Pancreas (tissue), 10 donors: ENCODE results near the gene LRRC25. TPM values are rescaled to one million over a fixed set of nuclear protein-coding genes. Genes with fewer than 3 reads are reported as not detected.

ENCODE experiments used
- ATAC-seq, 4 donors: fragments of 200-7000 bp; cut with Tn5 transposase; one replicate each; pipeline versions ENCODE4 v1.8.0 to v1.9.1; 2020; ENCODE audit warnings: mild to moderate bottlenecking in 4 of 4, moderate library complexity in 4 of 4
- DNase-seq, 6 donors: peaks; one replicate each; pipeline ENCODE4 v3.0.0-alpha.2; 2020
- FAIRE-seq: peaks from 2 replicates; lab custom pipeline; 2012; peaks lifted over from hg19 to GRCh38; lab: Jason Lieb, UNC
- H3K27ac ChIP-seq, 4 donors: fragments of 200-600 bp; sonication (generic); 1 replicate in 3 of 4; 2 replicates in 1 of 4; pipeline versions ENCODE4 v1.5.0 to v1.8.0; 2020
- H3K27me3 ChIP-seq, 4 donors: fragments of 200-600 bp; one replicate each; pipeline ENCODE4 v1.8.0; 2021
- H3K36me3 ChIP-seq, 3 donors: fragments of 200-600 bp; sonication (generic) in 1 of 3; one replicate each; pipeline versions ENCODE4 v1.5.0 to v1.8.0; 2020 to 2021
- H3K4me1 ChIP-seq, 3 donors: fragments of 200-600 bp; one replicate each; pipeline ENCODE4 v1.8.0; 2021
- H3K4me3 ChIP-seq, 4 donors: fragments of 200-600 bp; sonication (generic) in 2 of 4; one replicate each; pipeline versions ENCODE4 v1.5.0 to v1.8.0; 2020 to 2021
- H3K9me3 ChIP-seq, 4 donors: fragments of 200-600 bp; one replicate each; pipeline ENCODE4 v1.8.0; 2021
- WGBS, 2 donors: extraction: QIAGEN DNeasy Blood & Tissue Kit; methylation state at CpG; one replicate each; pipeline ENCODE4 v1.1.7; 2013; 5-methylcytosine and 5-hydroxymethylcytosine counted together
- intact Hi-C, 3 donors: fragments of 100-400 bp; cut with DNase I; formaldehyde crosslinking; loops; one replicate each; pipeline versions ENCODE4 v1.11.1 to v1.14.2; 2022
- polyA plus RNA-seq, 2 donors: library from polyadenylated mRNA; stranded (reverse); fragments of 200-250 nt; gene quantifications; one replicate each; pipeline ENCODE4 v1.2.3, GENCODE V29; 2013
- total RNA-seq, 6 donors: library from RNA; stranded (reverse); fragmentation: NEBNext Ultra II Directional in 4 of 6; extraction: Animal tissue kit (Norgen Biotek cat#: 25700) in 4 of 6; gene quantifications; one replicate each; pipeline versions ENCODE4 v1.2.1 to v1.2.4, GENCODE V29; 2021 to 2023
- TF ChIP-seq, protein P1 (sequence below), 4 donors: fragments of 200-600 bp; sonication (generic) in 3 of 4; IDR thresholded peaks; one replicate each; pipeline versions ENCODE4 v1.5.0 to v1.8.0; 2021; ENCODE audit warnings: antibody characterized with exemption in 4 of 4
- donor health status: healthy with polysubstance abuse.
- donor health status: DM: no; HTN: no; CAD: no; lungs with moderate emphysema.
- donor health status: DM: no; HTN: no; CAD: no.
- donor health status: control.
- donor health status: control.
- donor health status: Bipolar disorder and iron deficiency.
- donor health status: DM: yes; HTN: yes; CAD: no.
- donor health status: DM: no; HTN: no; CAD: no.
- donor health status: DM: no; HTN: no; CAD: no.
- donor health status: DM: yes; HTN: yes; CAD: no.

LRRC25 gene
- total and polyA plus RNA-seq, 8 donors: 0.14 to 6.1 (median 0.97) TPM

DNA sequence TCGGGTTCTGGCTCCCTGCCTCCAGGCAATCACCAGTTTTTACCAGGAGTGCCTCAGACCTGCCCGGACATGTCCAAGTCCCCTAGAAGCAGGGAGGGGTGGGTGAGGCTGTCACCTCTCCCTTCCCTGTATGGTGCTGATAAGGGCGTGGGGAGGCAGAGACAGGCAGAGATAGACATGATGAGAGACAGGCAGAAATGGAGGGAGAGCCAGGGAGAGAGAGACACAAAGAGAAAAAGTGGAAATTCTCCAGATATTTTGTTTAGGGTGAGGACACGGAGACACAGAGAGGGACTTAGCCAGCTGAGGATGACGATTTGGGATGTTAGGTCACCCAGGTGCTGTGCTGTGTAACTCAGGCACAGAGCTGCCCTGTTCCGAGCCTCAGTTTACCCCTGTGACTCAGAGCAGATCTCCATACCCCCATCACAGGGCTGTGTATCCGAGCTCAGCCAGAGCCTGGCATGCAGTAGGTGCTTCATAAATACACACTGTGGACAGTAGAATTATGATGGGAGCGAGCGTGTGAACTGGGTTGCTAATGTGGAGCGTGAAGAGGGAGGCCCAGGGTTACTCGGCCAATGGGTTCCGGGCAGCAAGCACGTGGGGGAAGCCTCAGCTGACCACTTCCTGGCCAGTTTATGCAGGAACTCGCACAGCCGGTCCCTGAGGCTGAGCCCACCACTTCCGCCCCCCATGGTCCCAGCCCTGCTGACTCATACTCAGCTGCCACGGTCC, 23.4 kb downstream of the LRRC25 start:
- TF ChIP-seq, protein P1, sequence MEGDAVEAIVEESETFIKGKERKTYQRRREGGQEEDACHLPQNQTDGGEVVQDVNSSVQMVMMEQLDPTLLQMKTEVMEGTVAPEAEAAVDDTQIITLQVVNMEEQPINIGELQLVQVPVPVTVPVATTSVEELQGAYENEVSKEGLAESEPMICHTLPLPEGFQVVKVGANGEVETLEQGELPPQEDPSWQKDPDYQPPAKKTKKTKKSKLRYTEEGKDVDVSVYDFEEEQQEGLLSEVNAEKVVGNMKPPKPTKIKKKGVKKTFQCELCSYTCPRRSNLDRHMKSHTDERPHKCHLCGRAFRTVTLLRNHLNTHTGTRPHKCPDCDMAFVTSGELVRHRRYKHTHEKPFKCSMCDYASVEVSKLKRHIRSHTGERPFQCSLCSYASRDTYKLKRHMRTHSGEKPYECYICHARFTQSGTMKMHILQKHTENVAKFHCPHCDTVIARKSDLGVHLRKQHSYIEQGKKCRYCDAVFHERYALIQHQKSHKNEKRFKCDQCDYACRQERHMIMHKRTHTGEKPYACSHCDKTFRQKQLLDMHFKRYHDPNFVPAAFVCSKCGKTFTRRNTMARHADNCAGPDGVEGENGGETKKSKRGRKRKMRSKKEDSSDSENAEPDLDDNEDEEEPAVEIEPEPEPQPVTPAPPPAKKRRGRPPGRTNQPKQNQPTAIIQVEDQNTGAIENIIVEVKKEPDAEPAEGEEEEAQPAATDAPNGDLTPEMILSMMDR (IDR thresholded peaks at IDR 0.05): no peak
- FAIRE-seq (no peak), DNase-seq (peak; percentile 85 to 91 (median 88)), ATAC-seq (peak; percentile 66 to 85 (median 73))
- intact Hi-C loops: no loop called here
- WGBS, 2 donors: 30 to 34% methylated on average over 16 to 17 of the region's 17 CpGs
- H3K9me3 ChIP-seq: no peaks in the 10 kb centered on the region
- no peaks in the 10 kb centered on the region for H3K27me3 ChIP-seq
- peak overlapping the region; percentile 39 to 93 (median 80) for H3K27ac ChIP-seq
- peaks cover 32 to 47% (median 41%) of the 10 kb centered on the region in 3 donors for H3K4me1 ChIP-seq
- no peaks in the 10 kb centered on the region for H3K36me3 ChIP-seq
- H3K4me3 ChIP-seq: no peak overlapping the region

GRCh38 chr19:18373407-18373891, 24.0 kb downstream of the LRRC25 start:
- WGBS, 2 donors: 69 to 70% methylated on average over 4 of the region's 4 CpGs
- no peak for FAIRE-seq
- intact Hi-C loops: no loop called here

GRCh38 chr19:18368504-18369222, 28.8 kb downstream of the LRRC25 start:
- FAIRE-seq: no peak
- Histone ChIP-seq H3K27ac (peak overlapping the region; percentile 28 to 85 (median 62)), H3K36me3 (no peaks in the 10 kb centered on the region), H3K9me3 (no peaks in the 10 kb centered on the region), H3K27me3 (no peaks in the 10 kb centered on the region), H3K4me1 (peaks cover 19 to 33% (median 25%) of the 10 kb centered on the region in 3 donors), H3K4me3 (no peak overlapping the region)
- peak; percentile 48 to 71 (median 59) for ATAC-seq
- intact Hi-C loops: no loop called here
- WGBS, 2 donors: 71 to 76% methylated on average over 15 of the region's 15 CpGs
- DNase-seq: peak in 4 of 6 donors; percentile 66 to 81 (median 76)
- TF ChIP-seq, protein P1 (IDR thresholded peaks at IDR 0.05): no peak

More at GRCh38 chr19:18373407-18373891, 24.0 kb downstream of the LRRC25 start:
- Histone ChIP-seq H3K27me3 (no peaks in the 10 kb centered on the region), H3K36me3 (no peaks in the 10 kb centered on the region), H3K9me3 (no peaks in the 10 kb centered on the region), H3K27ac (peak overlapping the region in 3 of 4 donors; percentile 71 to 93 (median 88)), H3K4me1 (peaks cover 32 to 47% (median 41%) of the 10 kb centered on the region in 3 donors), H3K4me3 (no peak overlapping the region)
- ATAC-seq (no peak), DNase-seq (no peak)
- TF ChIP-seq, protein P1 (IDR thresholded peaks at IDR 0.05): no peak

- Histone ChIP-seq H3K27me3 (no peaks in the 10 kb centered on the region), H3K36me3 (no peaks in the 10 kb centered on the region), H3K4me1 (peaks cover 19 to 35% (median 25%) of the 10 kb centered on the region in 3 donors), H3K4me3 (no peak overlapping the region), H3K9me3 (no peaks in the 10 kb centered on the region), H3K27ac (peak overlapping the region; percentile 83 to 93 (median 88))
- no peak for FAIRE-seq
- no peak for ATAC-seq
- 90 to 94% methylated on average over 2 of the region's 2 CpGs for WGBS, 2 donors
- intact Hi-C loops: no loop called here
- DNase-seq: no peak
- TF ChIP-seq, protein P1 (IDR thresholded peaks at IDR 0.05): no peak
Measured at GRCh38 chr19:18366021-18366435, 31.4 kb downstream of the LRRC25 start.
